ENCODE measurements around the gene TMEM107.

GRCh38 chr17:8162997-8163977 is 12.9 kb downstream of the TMEM107 start:
- no peak for TF ChIP-seq CTCF (IDR thresholded peaks at IDR 0.05)
- TF ChIP-seq POLR2A (IDR thresholded peaks at IDR 0.05): no peak
- TF ChIP-seq POLR2AphosphoS5 (IDR thresholded peaks at IDR 0.05): no peak
- TF ChIP-seq EP300 (IDR thresholded peaks at IDR 0.05): no peak
